HG03025 (cell line): ENCODE measurements around the gene DCLK3.

Experiments
- ATAC-seq: cut with Tn5 transposase; IDR thresholded peaks from one replicate; pipeline ENCODE4 v1.9.1; 2021; ENCODE audit warnings: mild to moderate bottlenecking, moderate library complexity; ENCODE audit not compliant: unreplicated experiment, low FRiP score

DCLK3 gene

GRCh38 chr3:36709826-36710365 is 54.5 kb downstream of the DCLK3 start:
- ATAC-seq, result no peak

DNA sequence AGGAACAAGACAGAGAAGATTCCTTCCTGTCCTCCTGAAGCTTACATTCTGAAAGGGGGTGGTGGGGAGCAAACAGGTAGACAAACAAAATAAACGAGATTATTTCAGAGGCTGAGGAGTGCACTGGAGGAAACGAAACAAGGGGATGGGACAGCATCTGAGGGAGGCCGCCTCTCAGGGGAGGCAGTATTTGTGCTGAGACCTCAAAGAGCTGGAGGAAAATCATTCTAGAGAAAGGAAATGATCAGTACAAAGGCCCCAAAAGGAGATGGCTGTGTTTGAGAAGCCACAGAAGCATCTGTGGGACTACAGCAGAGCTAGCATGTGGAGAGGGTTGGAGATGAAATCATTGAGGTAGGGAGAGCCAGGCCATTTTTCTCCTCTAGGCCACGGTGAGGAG is 55.1 kb downstream of the DCLK3 start:
- no peak for ATAC-seq

DNA sequence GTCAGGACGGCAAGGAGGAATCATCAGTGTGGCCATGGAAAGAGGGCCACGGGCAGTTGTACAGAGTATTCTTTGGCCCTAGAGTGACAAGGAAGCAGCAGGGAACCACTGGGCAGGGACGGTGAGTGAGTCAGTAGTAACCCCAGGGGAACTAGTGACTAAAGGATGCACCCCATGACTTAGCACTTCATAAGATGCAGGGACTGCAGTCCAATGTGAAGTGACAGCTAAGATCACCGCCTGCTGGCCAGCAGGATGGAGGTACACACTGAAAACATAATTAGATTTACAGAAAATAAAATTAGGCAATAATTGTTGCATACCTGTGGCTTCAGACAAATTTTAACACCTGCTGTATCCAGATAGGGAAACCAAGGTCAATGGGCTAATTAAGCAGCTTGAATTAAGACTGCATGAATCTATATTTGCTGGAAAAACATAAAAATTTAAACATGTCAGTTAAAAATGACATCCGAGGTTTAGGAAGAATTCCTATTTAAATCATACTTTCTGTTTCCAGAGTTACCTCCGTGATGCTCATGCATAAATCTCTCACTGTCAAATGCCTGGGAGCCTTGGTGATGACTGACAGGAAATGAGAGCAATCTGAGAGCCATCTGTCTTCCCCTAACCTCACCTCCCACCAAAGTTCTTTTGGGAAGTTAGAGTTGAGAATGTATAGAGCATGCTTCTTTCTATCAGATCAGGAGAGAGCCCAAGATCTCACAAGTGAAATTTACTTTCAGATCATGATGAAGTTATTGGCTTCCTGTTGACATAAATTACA is 56.5 kb downstream of the DCLK3 start:
- ATAC-seq, result peak; percentile 56

- ATAC-seq, result no peak
Observed at GRCh38 chr3:36705015-36705414, 59.3 kb downstream of the DCLK3 start.

DNA sequence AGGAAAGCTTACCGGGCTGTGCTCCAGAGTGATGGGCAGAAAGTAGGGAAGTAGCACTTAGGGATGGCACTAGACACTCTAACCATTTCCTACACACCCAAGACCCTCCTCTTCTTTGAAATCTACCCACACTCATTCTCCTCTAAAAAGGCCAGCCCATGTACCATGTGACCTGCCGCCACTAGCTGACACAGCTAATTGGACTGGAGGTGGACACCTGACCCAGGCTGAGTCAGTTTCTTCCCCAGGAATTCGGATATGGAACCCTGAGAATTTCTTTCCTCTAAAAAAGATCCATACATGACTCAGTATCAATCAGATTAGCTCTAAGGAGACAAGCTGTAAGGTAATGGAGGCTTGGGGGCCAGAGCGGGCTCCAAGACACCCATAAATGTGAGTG is 60.1 kb downstream of the DCLK3 start:
- ATAC-seq, result no peak

DNA sequence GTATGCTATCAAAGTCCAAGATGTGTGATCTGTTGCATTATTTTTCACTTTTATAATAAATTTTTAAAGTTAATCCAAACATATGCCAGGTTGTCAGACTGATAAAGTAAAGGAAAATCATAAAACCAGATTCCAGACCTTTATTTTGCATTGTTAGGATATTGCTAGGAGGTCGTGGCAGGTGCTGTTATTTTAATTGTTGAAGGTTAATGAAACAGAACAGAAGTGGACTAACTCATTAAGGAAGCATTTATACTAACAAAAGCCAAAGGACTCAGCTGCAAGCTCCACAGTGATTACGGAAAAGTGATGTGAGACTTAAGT is 63.1 kb downstream of the DCLK3 start:
- ATAC-seq, result no peak

- peak; percentile 67 for ATAC-seq
Observed at GRCh38 chr3:36700537-36701248, 63.7 kb downstream of the DCLK3 start.

DNA sequence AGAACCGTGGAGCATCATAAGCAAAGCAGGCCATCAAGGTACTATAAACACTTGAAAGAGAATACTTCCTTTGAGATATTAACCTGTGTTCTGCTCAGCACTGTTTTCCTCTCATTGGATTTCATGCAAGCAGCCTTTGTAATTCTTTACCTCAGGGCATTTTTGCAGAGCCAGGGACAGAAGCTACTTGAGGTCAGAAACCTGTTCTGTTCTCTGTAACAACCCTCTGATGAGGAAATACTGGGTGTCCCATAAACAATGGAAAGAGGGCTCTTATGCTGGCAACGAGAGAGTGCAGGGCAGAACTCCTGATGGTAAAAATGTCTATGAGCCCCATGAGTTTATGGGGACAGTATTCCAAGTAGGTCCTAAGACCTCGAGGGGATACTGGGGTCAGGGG is 66.0 kb downstream of the DCLK3 start:
- no peak for ATAC-seq

DNA sequence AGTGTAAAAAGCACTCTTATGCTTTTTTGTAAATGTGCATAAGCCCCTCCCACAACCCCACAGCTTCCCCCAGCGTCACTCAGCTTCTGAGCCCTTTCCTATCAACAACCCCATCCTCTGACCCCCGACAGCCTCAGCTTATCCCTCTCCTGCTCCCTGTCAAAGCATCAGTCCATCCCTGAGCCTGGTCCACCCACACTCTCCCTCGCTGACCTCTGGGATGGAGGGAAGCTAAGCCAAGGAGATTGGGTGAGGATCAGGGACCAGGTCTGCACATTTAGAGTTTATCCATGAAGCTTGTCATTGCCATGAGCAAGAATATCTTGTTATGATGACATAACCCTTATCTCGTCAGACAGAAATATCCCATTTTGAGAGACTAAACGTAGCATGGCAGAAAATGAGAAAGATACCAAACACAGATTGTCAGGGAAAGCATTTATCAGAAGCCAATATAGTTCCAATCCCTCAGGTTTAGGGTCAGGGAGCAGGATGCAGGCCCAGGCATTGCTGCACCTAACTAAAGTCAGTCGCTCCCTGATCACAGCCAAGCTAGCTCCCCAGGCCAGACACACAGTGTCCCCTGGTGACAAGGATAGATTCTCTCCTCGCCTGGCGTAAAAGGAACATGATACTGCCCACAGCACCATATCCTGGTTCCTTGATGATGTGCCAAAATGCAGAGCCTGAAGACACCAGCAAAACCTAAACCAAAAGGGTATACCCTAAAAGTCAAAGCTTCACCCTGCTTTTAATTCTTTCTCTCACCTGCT is 66.9 kb downstream of the DCLK3 start:
- ATAC-seq, result no peak

- ATAC-seq, result no peak
Observed at GRCh38 chr3:36696799-36697198, 67.6 kb downstream of the DCLK3 start.

GRCh38 chr3:36695769-36696137 is 68.6 kb downstream of the DCLK3 start:
- ATAC-seq, result no peak

DNA sequence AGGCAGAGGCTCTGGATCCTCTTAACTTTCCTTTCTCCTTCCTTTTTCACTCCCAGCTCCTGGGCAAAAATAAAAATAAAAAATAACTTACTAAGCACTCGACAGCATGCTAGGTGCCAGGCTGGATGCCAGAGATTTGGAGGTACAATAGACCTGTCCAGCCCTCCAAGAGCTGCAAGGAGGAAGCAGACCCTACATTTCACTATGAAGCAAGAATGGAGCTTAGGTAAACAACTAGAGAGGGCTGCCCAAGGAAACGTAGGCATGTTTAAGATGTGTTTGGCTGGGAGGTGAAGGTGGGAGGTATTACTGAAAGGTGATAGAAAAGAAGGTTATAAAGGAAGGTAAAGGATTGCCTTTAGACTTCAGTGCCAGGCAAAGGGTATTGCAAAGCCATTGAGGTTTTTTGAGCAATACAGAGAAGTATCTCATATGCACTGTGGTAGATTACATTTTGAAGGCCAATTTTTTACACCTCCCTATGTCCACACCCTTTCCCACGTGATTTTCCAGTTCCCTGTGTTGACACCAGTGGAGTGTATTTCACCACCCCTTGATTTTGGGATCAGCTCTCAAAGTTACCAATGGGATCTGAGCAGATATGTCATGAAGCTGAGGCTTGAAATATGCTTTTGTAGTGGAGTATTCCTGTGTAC is 69.1 kb downstream of the DCLK3 start:
- no peak for ATAC-seq

DNA sequence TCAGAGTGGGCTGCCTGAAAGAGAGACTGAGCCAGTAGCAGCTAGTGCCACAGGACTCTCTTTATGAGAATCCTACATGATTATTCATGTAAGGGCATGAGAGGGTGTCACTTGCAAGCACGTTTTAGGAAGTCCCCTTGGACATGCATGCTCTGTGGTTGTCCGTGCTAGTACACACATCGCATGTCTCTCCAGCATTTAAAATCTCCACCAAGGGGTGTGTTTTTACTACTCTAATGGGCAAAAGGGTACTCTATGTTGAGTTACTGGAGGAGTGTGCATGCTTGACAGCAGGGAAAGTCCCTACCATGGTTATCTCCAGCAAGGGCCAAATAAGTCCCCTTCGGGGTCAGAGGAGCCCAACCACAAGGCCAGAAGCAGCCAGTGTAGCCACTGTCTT is 70.7 kb downstream of the DCLK3 start:
- peak; percentile 56 for ATAC-seq

DNA sequence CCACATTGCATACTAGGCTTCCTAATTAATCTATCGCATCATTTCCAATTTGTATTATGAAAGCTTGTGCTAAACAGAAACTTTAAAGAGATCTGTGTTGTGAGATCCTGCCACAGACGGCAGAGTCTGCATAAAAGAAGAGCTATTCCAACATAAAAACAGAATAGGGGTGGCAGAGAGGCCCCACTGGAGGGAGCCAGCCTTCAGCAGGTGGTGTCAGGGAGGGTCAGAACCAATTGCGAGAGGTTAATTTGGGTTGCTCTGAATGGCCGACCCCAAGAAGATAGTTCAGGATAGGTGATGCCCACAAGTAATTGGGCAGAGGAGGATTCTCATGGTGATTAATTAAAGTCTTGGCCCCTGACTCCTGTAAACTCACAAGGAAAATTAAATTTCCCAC is 74.8 kb downstream of the DCLK3 start:
- no peak for ATAC-seq

DNA sequence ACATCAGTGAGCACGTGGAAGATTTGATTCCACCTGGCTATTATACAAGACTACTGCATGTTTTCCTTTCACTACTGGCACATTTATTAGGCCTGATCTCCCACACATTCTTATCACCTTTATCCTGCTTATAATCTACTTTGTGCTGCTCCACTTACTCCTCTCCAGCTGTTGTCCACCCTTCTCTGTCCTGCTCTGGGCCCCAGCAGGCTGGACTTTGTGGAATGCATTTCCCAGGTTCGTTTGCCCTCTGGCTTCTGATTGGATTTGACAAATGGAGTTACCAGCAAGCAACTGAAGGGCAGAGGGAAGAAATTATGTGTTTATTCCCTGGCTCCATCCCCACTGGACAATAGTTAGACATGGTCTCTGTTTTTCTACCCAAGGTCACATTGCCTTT is 75.5 kb downstream of the DCLK3 start:
- ATAC-seq, result no peak

DNA sequence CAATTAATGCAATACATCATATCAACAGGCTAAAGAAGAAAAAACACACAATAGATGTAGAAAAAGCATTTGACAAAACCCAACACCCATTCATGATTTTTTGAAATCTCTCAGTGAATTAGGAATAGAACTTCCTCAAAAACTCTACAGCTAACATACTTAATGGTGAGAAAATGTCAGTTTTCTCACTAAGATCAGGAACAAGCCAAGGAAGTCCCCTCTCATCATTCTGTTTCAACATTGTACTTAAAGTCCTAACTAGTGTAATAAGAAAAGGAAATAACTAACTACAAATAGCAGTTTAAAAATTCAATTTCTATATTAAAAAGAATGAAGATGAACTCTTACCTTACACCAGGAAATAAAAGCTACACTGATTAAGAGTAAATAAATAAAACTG is 77.8 kb downstream of the DCLK3 start:
- ATAC-seq, result no peak

DNA sequence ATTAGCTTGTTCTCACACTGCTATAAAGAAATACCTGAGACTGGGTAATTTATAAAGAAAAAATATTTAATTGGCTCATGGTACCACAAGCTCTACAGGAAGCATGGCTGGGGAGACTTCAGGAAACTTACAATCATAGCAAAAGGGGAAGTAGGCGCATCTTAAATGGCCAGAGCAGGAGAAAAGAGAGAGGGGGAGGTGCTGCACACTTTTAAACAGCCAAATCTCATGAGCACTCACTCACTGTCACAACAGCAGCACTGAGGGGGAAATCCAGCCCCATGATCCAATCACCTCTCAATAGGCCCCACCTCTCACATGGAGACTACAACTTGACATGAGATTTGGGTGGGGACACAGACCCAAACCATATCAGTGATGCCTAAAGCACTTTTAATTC is 82.5 kb downstream of the DCLK3 start:
- no peak for ATAC-seq

DNA sequence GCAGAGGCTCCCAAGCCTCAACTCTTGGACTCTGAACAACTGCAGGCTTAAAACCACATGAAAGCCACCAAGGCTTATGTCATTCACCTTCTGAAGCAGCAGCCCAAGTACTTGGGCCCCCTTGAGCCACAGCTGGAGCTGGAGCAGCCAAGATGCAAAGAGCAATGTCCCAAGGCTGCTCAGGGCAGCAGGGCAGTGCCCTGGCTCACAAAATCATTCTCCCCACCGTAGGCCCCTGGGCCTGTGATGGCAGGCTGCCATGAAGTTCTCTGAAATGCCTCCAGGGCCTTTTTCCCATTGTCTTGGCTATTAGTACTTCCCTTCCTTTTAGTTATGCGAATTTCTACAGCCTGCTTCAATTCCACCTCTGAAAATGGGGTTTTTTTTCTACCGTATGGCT is 83.4 kb downstream of the DCLK3 start:
- ATAC-seq, result no peak

- ATAC-seq, result no peak
Observed at GRCh38 chr3:36679384-36680200, 84.8 kb downstream of the DCLK3 start.
